Measurements from ENCODE around the gene IAH1.

GRCh38 chr2:9460441-9461017 is 13.8 kb upstream of the IAH1 start:
- TF ChIP-seq CTCF (conservative IDR thresholded peaks at IDR 0.05; ENCODE audit: low read depth in 2 of 2), result no peak
- TF ChIP-seq POLR2AphosphoS5 (IDR thresholded peaks at IDR 0.05; ENCODE audit: low read depth), result no peak
- TF ChIP-seq EZH2 (IDR thresholded peaks at IDR 0.05; ENCODE audit: low read depth, unreplicated experiment), result no peak
- no peak for TF ChIP-seq EZH2phosphoT487 (IDR thresholded peaks at IDR 0.05; ENCODE audit: unreplicated experiment)
- TF ChIP-seq ZNF114 (CRISPR knock-in tag; IDR thresholded peaks at IDR 0.05), result no peak
